Measurements from ENCODE around the gene MYPOP. TPM values are rescaled to one million over a fixed set of nuclear protein-coding genes. Genes with fewer than 3 reads are reported as not detected.

Gene MYPOP, protein sequence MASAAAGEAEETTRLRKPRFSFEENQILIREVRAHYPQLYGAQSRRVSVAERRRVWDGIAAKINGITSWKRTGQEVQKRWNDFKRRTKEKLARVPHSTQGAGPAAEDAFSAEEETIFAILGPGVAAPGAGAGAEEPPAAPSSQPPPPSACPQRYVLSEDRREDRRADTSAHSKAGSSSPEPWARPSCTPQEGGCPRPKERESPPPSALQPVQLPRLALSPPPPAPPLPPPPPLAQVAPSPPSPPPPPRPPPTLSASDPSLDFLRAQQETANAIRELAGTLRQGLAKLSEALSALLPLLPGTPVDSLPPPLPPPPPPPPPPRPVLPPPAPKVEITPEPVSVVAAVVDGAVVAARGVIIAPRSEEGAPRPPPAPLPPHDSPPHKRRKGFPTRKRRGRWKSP
- total RNA-seq: 1 to 10 TPM; 6.8 to 6.9 TPM

DNA sequence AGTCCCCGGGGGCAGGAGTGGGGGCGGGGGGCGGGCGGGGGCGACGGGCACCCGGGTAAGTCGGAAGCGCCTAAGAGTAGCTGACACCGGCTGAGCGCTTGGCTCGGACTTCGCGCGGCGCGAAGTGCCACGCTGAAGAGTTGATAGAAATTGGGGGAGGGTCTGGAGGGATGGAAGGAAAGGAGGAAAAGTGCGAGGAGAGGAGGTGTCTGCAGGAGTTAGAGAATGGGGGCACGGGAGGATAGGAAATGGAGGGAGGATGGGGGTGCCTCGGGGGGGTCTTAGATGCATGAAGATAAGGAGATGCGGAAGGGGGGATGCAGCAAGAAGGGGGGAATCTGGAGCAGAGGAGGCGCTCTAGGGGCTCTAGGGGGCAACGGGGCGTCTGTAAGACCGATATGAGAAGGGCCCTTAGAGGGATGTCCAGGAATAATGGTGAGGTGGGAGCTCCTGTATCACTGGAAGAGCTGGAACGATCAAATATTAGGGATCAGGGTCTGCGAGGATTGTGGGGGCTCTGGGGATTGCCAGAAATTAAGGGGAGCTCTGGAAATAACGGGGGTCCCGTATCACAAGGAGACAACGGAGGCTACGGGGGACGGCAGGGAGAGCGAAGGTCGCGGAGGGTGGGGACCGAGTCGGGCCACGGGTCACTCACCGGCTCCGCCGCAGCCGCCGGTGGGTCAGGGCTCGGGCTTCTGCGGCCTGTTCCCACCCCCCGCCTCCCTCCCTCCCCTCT lies at the start of gene MYPOP:
Gene MYPOP (minus strand): TSS at position 702 of the 739 bp plus-strand sequence. CDS start 840 bp downstream, outside the sequence.
- no peak for DNase-seq
- H3K27ac Mint-ChIP-seq: peak within 1 kb of the TSS; percentile 80
- H3K27me3 Mint-ChIP-seq: no peaks in the 10 kb centered on the region
- POLR2A ChIA-PET: interaction anchor here (0.6 to 3.7 kb wide), 8 partner anchors 15 to 185 kb away, joined by 3 to 25 read pairs (median 3); partner anchors contain the start of genes CCDC61, FOXA3, IRF2BP1 and SYMPK
- H3K4me1 Mint-ChIP-seq (ENCODE audit: low read depth): peaks cover 7% of the 10 kb centered on the region
- H3K9me3 Mint-ChIP-seq: no peaks in the 10 kb centered on the region
- peaks cover 10% of the 10 kb centered on the region for H3K36me3 Mint-ChIP-seq
- CTCF ChIA-PET: interaction anchor here (1.1 to 3.7 kb wide), 11 partner anchors 10 to 132 kb away, joined by 3 to 28 read pairs (median 8); partner anchors contain the start of genes FOXA3, IRF2BP1, SIX5 and SYMPK
- intact Hi-C loops (cut with micrococcal nuclease): loop anchor here (1.0 to 2.0 kb wide), 4 partner anchors 16 to 93 kb away; partner anchors contain the start of genes CCDC61, IRF2BP1 and SYMPK
- H3K4me3 Mint-ChIP-seq: peak within 1 kb of the TSS; percentile 93

DNA sequence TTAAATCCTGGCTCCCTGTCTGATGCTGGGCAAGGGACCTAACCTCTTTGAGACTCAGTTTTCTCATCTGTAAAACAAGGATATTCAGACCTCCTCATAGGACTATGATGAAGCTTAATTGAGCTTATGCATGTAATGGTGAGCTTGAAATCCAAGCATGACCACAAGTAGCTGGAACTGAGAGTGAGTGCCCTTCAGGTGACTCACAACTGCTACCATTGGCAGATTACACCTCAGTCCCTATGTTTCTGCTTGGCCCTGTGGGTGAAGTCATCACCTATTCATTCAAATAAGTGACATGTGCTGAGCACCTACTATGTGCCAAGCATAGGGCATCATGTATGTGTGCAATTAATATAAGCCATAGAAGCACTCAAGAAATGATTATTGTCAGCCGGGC lies 45.5 kb upstream of the MYPOP start:
- POLR2A ChIA-PET: no interaction called here
- H3K27me3 Mint-ChIP-seq: peaks cover 23% of the 10 kb centered on the region
- intact Hi-C loops (cut with micrococcal nuclease): no loop called here
- H3K4me1 Mint-ChIP-seq (ENCODE audit: low read depth): no peaks in the 10 kb centered on the region
- no peak for DNase-seq
- CTCF ChIA-PET: no interaction called here
- H3K4me3 Mint-ChIP-seq: no peak overlapping the region
- H3K9me3 Mint-ChIP-seq: no peaks in the 10 kb centered on the region
- H3K36me3 Mint-ChIP-seq: no peaks in the 10 kb centered on the region
- H3K27ac Mint-ChIP-seq: no peak overlapping the region

DNA sequence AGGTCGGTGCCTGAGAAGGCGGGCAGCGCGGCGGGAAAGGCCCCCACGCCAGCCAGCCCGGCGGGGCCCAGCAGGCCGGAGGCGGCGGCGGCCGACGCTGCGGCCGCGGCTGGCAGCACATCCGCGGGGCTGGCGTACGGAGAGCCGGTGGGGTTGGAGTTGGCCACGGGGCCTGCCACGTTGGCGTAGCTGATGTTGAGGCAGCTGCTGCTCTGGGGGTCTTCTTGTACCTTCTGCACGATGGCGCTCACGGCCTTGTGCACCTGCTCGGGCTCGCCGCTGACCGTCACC lies 38.0 kb upstream of the MYPOP start:
- ChIA-PET CTCF (no interaction called here), POLR2A (no interaction called here)
- H3K36me3 Mint-ChIP-seq: peaks cover 3% of the 10 kb centered on the region
- no peaks in the 10 kb centered on the region for H3K9me3 Mint-ChIP-seq
- intact Hi-C loops (cut with micrococcal nuclease): no loop called here
- no peak for DNase-seq
- H3K4me3 Mint-ChIP-seq: no peak overlapping the region
- H3K27me3 Mint-ChIP-seq: peaks cover 38% of the 10 kb centered on the region
- no peak overlapping the region for H3K27ac Mint-ChIP-seq
- no peaks in the 10 kb centered on the region for H3K4me1 Mint-ChIP-seq (ENCODE audit: low read depth)

DNA sequence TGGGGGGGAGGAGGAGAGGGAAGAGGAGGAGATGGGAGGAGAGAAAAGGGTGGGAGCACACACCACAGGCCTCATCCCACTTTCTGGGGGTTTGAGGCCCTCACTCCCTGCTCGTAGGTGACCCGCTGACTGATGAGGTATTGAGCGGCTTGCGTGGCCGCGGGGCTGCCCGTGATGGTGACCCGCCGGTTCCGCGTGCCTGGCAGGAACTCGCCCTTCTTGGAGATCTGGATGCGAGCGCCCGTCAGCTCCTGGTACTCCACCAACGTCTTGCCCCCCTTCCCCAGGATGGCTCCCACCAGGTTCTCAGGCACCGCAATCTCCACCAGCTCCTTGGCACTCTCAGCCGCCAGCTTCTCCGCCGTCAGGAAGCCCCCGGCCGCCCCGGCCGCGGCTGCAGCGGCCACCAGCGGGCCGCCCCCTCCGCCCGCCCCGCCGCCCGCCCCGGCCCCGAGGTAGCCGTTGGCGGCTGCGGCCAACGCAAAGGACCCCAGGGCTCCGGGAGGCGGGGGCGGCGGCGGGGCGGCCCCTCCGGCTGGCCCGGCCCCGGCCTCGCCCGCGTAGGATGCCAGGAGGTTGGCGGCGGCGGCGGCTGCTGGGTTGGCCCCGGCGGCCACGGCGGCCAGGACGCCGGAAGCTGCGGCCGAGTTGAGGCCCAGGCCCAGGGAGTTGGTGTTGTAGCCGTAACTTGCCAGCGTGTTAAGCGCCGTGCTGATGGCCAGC lies 37.5 kb upstream of the MYPOP start:
- CTCF ChIA-PET: no interaction called here
- Mint-ChIP-seq H3K36me3 (peaks cover 3% of the 10 kb centered on the region), H3K27me3 (peaks cover 42% of the 10 kb centered on the region), H3K27ac (no peak overlapping the region), H3K4me3 (no peak overlapping the region), H3K9me3 (no peaks in the 10 kb centered on the region), H3K4me1 (ENCODE audit: low read depth) (no peaks in the 10 kb centered on the region)
- POLR2A ChIA-PET: no interaction called here
- intact Hi-C loops (cut with micrococcal nuclease): no loop called here
- no peak for DNase-seq

- intact Hi-C loops (cut with micrococcal nuclease): no loop called here
- H3K4me1 Mint-ChIP-seq (ENCODE audit: low read depth): no peaks in the 10 kb centered on the region
- no peak for DNase-seq
- no peak overlapping the region for H3K4me3 Mint-ChIP-seq
- CTCF ChIA-PET: no interaction called here
- H3K9me3 Mint-ChIP-seq: no peaks in the 10 kb centered on the region
- H3K27me3 Mint-ChIP-seq: peaks cover 44% of the 10 kb centered on the region
- peaks cover 3% of the 10 kb centered on the region for H3K36me3 Mint-ChIP-seq
- H3K27ac Mint-ChIP-seq: no peak overlapping the region
- POLR2A ChIA-PET: no interaction called here
Measured at GRCh38 chr19:45938733-45939319, 36.4 kb upstream of the MYPOP start.

- Mint-ChIP-seq H3K27me3 (peaks cover 51% of the 10 kb centered on the region), H3K9me3 (no peaks in the 10 kb centered on the region)
Measured at GRCh38 chr19:45935267-45935666, 32.9 kb upstream of the MYPOP start.

GRCh38 chr19:45934551-45935230 lies 32.3 kb upstream of the MYPOP start:
- H3K9me3 Mint-ChIP-seq: no peaks in the 10 kb centered on the region
- H3K27ac Mint-ChIP-seq: no peak overlapping the region
- H3K4me3 Mint-ChIP-seq: no peak overlapping the region
- peaks cover 3% of the 10 kb centered on the region for H3K36me3 Mint-ChIP-seq
- CTCF ChIA-PET: no interaction called here
- intact Hi-C loops (cut with micrococcal nuclease): no loop called here
- H3K27me3 Mint-ChIP-seq: peaks cover 49% of the 10 kb centered on the region
- H3K4me1 Mint-ChIP-seq (ENCODE audit: low read depth): no peaks in the 10 kb centered on the region
- POLR2A ChIA-PET: no interaction called here
- DNase-seq: no peak

More at GRCh38 chr19:45935267-45935666, 32.9 kb upstream of the MYPOP start:
- H3K4me1 Mint-ChIP-seq (ENCODE audit: low read depth): no peaks in the 10 kb centered on the region
- ChIA-PET CTCF (no interaction called here), POLR2A (no interaction called here)
- H3K4me3 Mint-ChIP-seq: no peak overlapping the region
- no peak overlapping the region for H3K27ac Mint-ChIP-seq
- intact Hi-C loops (cut with micrococcal nuclease): no loop called here
- peaks cover 3% of the 10 kb centered on the region for H3K36me3 Mint-ChIP-seq
- no peak for DNase-seq

GRCh38 chr19:45933759-45934158 lies 31.3 kb upstream of the MYPOP start:
- H3K27me3 Mint-ChIP-seq: peaks cover 42% of the 10 kb centered on the region
- H3K4me3 Mint-ChIP-seq: no peak overlapping the region
- intact Hi-C loops (cut with micrococcal nuclease): no loop called here
- H3K9me3 Mint-ChIP-seq: no peaks in the 10 kb centered on the region
- no peaks in the 10 kb centered on the region for H3K4me1 Mint-ChIP-seq (ENCODE audit: low read depth)
- CTCF ChIA-PET: no interaction called here
- no peak for DNase-seq
- POLR2A ChIA-PET: no interaction called here
- peaks cover 3% of the 10 kb centered on the region for H3K36me3 Mint-ChIP-seq
- H3K27ac Mint-ChIP-seq: no peak overlapping the region

GRCh38 chr19:45931055-45931454 lies 28.6 kb upstream of the MYPOP start:
- Mint-ChIP-seq H3K27ac (no peak overlapping the region), H3K36me3 (no peaks in the 10 kb centered on the region), H3K9me3 (no peaks in the 10 kb centered on the region), H3K4me1 (ENCODE audit: low read depth) (peaks cover 10% of the 10 kb centered on the region), H3K4me3 (no peak overlapping the region), H3K27me3 (peaks cover 27% of the 10 kb centered on the region)
- CTCF ChIA-PET: no interaction called here
- intact Hi-C loops (cut with micrococcal nuclease): no loop called here
- POLR2A ChIA-PET: no interaction called here
- no peak for DNase-seq

GRCh38 chr19:45929247-45929646 lies 26.8 kb upstream of the MYPOP start:
- intact Hi-C loops (cut with micrococcal nuclease): no loop called here

GRCh38 chr19:45927565-45928261 lies 25.3 kb upstream of the MYPOP start:
- intact Hi-C loops (cut with micrococcal nuclease): loop anchor here (1.0 to 2.0 kb wide), 3 partner anchors 25 to 89 kb away; partner anchors contain the start of genes CCDC61 and MYPOP
- H3K36me3 Mint-ChIP-seq: no peaks in the 10 kb centered on the region
- peaks cover 10% of the 10 kb centered on the region for H3K4me1 Mint-ChIP-seq (ENCODE audit: low read depth)
- H3K4me3 Mint-ChIP-seq: peak overlapping the region; percentile 69
- no peaks in the 10 kb centered on the region for H3K9me3 Mint-ChIP-seq
- H3K27ac Mint-ChIP-seq: peak overlapping the region; percentile 4
- peaks cover 11% of the 10 kb centered on the region for H3K27me3 Mint-ChIP-seq
- CTCF ChIA-PET: interaction anchor here (0.6 to 1.7 kb wide), 7 partner anchors 25 to 661 kb away, joined by 3 to 7 read pairs (median 4); partner anchors contain the start of genes CCDC61 and FOXA3
- POLR2A ChIA-PET: no interaction called here
- DNase-seq: peak; percentile 95

More at GRCh38 chr19:45929247-45929646, 26.8 kb upstream of the MYPOP start:
- Mint-ChIP-seq H3K4me3 (no peak overlapping the region), H3K9me3 (no peaks in the 10 kb centered on the region), H3K36me3 (no peaks in the 10 kb centered on the region), H3K27me3 (peaks cover 14% of the 10 kb centered on the region), H3K4me1 (ENCODE audit: low read depth) (peaks cover 10% of the 10 kb centered on the region), H3K27ac (no peak overlapping the region)
- POLR2A ChIA-PET: no interaction called here
- no peak for DNase-seq
- CTCF ChIA-PET: no interaction called here

Measured in activated CD4-positive, alpha-beta memory T cell treated with anti-CD3 and anti-CD28 coated beads for 36 hours (primary cell).